ENCODE data around the gene CFLAR.

CFLAR gene

DNA sequence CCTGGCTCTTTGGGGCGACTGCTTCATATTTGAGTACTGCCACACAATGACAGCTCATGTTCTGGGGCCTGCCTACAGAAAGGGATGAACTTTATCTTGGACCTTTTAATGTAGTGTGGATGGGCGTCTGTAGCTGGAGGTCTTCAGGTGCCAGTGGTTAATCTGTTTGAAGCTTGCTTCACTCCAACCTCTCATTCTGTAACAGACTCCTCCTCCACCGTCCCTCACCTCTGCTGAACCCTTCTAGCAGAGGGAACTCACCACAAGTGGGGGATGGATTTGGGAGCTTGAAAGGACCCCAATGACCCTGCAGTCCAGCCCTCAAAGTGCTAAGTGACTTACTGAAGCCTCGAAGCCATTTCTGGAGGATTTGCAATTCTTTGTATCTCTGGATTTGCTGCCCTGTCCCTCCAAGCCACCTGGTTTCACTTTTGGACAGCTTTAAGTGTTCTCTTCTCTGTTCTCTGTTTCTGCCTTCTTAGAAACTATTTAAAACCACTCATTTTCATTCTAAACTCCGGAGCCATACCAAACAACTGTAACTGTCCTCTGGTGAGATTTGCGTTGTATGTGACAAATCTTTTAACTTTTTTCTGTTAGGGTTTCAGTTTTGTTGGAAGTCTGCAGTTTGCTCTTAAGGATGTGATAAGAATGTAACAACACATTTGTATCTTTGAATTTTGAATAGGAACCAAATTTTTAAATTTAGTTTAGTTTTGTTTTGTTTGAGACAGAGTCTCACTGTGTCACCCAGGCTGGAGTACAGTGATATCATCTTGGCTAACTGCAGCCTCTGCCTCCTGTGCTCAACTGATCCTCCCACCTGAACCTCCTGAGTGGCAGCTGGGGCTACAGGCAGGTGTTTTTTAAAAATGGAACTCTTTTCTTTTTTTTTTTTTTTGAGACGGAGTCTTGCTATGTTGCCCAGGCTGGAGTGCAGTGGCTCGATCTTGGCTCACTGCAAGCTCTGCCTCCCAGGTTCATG lies 107.4 kb downstream of the CFLAR start:
- DNase-seq, result no peak
